Neural cell (in vitro differentiated cells): ENCODE measurements around the gene TRAF3. TPM values are rescaled to one million over a fixed set of nuclear protein-coding genes. Genes with fewer than 3 reads are reported as not detected.

ENCODE experiments used
- H2AFZ ChIP-seq: fragments of 200-600, 300-800 bp; sonication (generic), shearing (Covaris generic); 2 replicates; pipeline ENCODE4 v1.6.0; 2014; ENCODE audit warnings: low read depth, mild to moderate bottlenecking, antibody characterized with exemption, low read length, moderate library complexity
- H3F3A ChIP-seq: fragments of 200-600 bp; shearing (Covaris generic); 2 replicates; pipeline ENCODE4 v1.6.1; 2016; ENCODE audit warnings: mild to moderate bottlenecking, moderate library complexity, mixed read lengths, antibody characterized with exemption, low read length; ENCODE audit not compliant: insufficient read depth, poor library complexity, severe bottlenecking
- H3K27ac ChIP-seq: fragments of 200-600, 300-800 bp; sonication (generic), shearing (Covaris generic); 2 replicates; pipeline ENCODE4 v1.5.1; 2014; ENCODE audit warnings: mild to moderate bottlenecking, low read length, moderate library complexity
- H3K27me3 ChIP-seq: fragments of 300-800, 200-600 bp; sonication (generic), shearing (Covaris generic); 2 replicates; pipeline ENCODE4 v1.6.0; 2014; ENCODE audit warnings: mild to moderate bottlenecking, low read depth, low read length, moderate library complexity; ENCODE audit not compliant: insufficient read depth
- H3K36me3 ChIP-seq: fragments of 300-800, 200-600 bp; sonication (generic), shearing (Covaris generic); 2 replicates; pipeline ENCODE4 v1.5.1; 2014; ENCODE audit warnings: mild to moderate bottlenecking, antibody characterized with exemption, low read length, moderate library complexity; ENCODE audit not compliant: insufficient read depth
- H3K4me2 ChIP-seq: fragments of 300-800, 200-600 bp; sonication (generic), shearing (Covaris generic); 2 replicates; pipeline ENCODE4 v1.6.0; 2014; ENCODE audit warnings: mild to moderate bottlenecking, low read length
- H3K4me3 ChIP-seq: fragments of 300-800, 200-600 bp; sonication (generic), shearing (Covaris generic); 2 replicates; pipeline ENCODE4 v1.5.1; 2014; ENCODE audit warnings: mild to moderate bottlenecking, low read length, moderate library complexity
- H3K79me2 ChIP-seq: fragments of 200-600 bp; shearing (Covaris generic); replicated peaks from 2 replicates; pipeline ENCODE4 v1.6.0; 2014; ENCODE audit warnings: mild to moderate bottlenecking, low read length, moderate library complexity; ENCODE audit not compliant: insufficient read depth
- H3K9ac ChIP-seq: fragments of 300-800, 200-600 bp; sonication (generic), shearing (Covaris generic); 2 replicates; pipeline ENCODE4 v1.6.1; 2016; ENCODE audit warnings: mild to moderate bottlenecking, low read length, mixed read lengths
- H3K9me2 ChIP-seq: fragments of 200-600 bp; shearing (Covaris generic); 2 replicates; pipeline ENCODE4 v1.6.1; 2016; ENCODE audit warnings: mild to moderate bottlenecking, low read length, mixed read lengths; ENCODE audit not compliant: insufficient read depth
- H3K9me3 ChIP-seq: fragments of 200-600, 300-800 bp; sonication (generic), shearing (Covaris generic); 2 replicates; pipeline ENCODE4 v1.6.1; 2016; ENCODE audit warnings: mild to moderate bottlenecking, mixed run types, low read length, moderate library complexity, mixed read lengths
- H4K20me1 ChIP-seq: fragments of 200-600 bp; shearing (Covaris generic); 2 replicates; pipeline ENCODE4 v1.6.1; 2016; ENCODE audit warnings: mild to moderate bottlenecking, mixed run types; ENCODE audit not compliant: insufficient read depth
- EP300 ChIP-seq: fragments of 450-650 bp; conservative IDR thresholded peaks from 2 replicates; pipeline ENCODE4 v1.6.1; 2014; ENCODE audit warnings: antibody characterized with exemption, mild to moderate bottlenecking, moderate library complexity; ENCODE audit not compliant: poor library complexity, severe bottlenecking
- EZH2 ChIP-seq: fragments of 200-600, 300-800 bp; shearing (Covaris generic), sonication (generic); IDR thresholded peaks from 2 replicates; pipeline ENCODE4 v1.6.1; 2014; ENCODE audit warnings: antibody characterized with exemption, low read length, borderline replicate concordance, mild to moderate bottlenecking; ENCODE audit not compliant: insufficient read depth, poor library complexity, severe bottlenecking
- MXI1 ChIP-seq: fragments of 450-650 bp; conservative IDR thresholded peaks from 2 replicates; pipeline ENCODE4 v1.6.1; 2014; ENCODE audit warnings: antibody characterized with exemption, mild to moderate bottlenecking; ENCODE audit not compliant: poor library complexity, severe bottlenecking
- POLR2AphosphoS5 ChIP-seq: IDR thresholded peaks from 2 replicates; pipeline ENCODE4 v1.6.1; 2012
- RAD21 ChIP-seq: fragments of 450-650 bp; conservative IDR thresholded peaks from 2 replicates; pipeline ENCODE4 v1.6.1; 2014; ENCODE audit warnings: antibody characterized with exemption, mild to moderate bottlenecking, moderate library complexity
- SMC3 ChIP-seq: fragments of 450-650 bp; conservative IDR thresholded peaks from 2 replicates; pipeline ENCODE4 v1.6.1; 2014; ENCODE audit warnings: antibody characterized with exemption, mild to moderate bottlenecking, moderate library complexity; ENCODE audit not compliant: poor library complexity
- TAF1 ChIP-seq: IDR thresholded peaks from 2 replicates; pipeline ENCODE4 v1.6.1; 2012; ENCODE audit warnings: low read depth
- polyA plus RNA-seq: library from polyadenylated mRNA; depleted of rRNA; stranded (reverse); fragments of >200 nt; gene quantifications from 2 replicates; pipeline ENCODE4 v1.2.3, GENCODE V29; 2014
- TF ChIP-seq, protein P1 (sequence below): IDR thresholded peaks from 2 replicates; pipeline ENCODE4 v1.6.1; 2012; ENCODE audit warnings: borderline replicate concordance
- TF ChIP-seq, protein P2 (sequence below): fragments of 450-650 bp; IDR thresholded peaks from 2 replicates; pipeline ENCODE4 v1.5.1; 2014; ENCODE audit warnings: antibody characterized with exemption, mild to moderate bottlenecking, moderate library complexity; ENCODE audit not compliant: poor library complexity, severe bottlenecking

TRAF3 gene
- polyA plus RNA-seq, 1 donor from 2014 or later = 13.3 TPM

DNA sequence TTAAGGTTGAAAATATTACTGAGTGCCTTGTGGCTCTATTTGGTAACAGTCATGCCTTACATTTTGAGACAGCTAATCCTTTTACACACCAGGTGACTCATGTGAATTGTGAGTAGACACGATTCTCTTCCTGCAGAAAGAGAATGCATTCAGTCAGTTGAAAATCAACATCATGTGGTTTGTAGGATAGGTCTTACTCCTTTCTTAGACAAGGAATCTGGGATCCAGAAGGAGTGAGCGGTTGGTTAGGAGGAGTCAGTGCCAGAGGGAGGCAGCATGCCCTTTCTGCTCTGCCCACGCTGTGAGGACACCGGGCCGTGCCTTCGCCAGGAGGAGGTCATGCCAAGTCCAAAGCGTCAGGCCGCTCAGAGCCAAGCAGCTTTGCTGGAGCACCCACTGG is 47.6 kb downstream of the TRAF3 start:
- Histone ChIP-seq H2AFZ (no peak overlapping the region), H3K9me2 (no peaks in the 10 kb centered on the region)

DNA sequence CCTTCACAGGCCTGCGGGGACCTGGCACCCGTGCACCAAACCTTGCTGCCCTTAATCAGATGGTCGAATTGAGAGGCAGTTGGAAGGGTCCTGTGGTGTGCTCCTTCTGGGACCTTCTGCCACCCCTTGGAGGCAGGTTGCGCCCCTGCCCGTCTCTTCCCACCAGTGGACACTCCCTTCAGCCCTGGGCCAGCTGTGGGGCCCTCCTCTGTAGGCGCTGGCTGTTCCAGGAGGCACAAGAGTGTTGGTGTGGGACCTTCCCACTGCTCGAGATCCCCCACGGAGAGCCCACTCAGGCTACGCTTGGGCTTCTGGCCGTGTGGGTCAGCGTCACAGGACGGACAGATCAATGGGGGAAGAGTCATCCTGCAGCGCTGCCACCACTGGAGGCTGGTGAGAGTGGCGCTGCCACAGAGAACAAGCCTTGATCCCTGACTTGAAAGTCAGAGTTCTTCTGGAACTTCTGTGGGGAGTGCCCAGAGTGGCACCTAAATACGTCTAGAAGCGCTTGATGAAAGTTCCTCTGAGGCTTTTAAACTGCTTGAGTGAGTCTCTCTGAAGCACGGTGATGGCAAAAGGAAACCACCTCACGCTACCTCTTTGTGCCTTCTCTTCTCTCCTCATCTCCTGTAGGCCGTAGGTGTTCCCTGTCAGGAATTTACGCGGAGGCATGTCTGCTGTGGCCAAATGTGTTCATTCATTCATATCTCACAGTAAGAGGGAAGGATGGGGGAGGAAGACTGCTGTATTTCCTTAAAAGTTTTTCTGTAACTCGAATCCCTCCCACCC is 48.3 kb downstream of the TRAF3 start:
- TF ChIP-seq RAD21 (no peak), EP300 (no peak)

More for the DNA sequence above, 47.6 kb downstream of the TRAF3 start:
- no peak overlapping the region for H3K27ac ChIP-seq
- H4K20me1 ChIP-seq = no peaks in the 10 kb centered on the region
- no peak overlapping the region for H3K9ac ChIP-seq
- no peaks in the 10 kb centered on the region for H3F3A ChIP-seq
- no peaks in the 10 kb centered on the region for H3K9me3 ChIP-seq
- no peaks in the 10 kb centered on the region for H3K27me3 ChIP-seq
- H3K36me3 ChIP-seq = no peaks in the 10 kb centered on the region
- TF ChIP-seq, protein P1, sequence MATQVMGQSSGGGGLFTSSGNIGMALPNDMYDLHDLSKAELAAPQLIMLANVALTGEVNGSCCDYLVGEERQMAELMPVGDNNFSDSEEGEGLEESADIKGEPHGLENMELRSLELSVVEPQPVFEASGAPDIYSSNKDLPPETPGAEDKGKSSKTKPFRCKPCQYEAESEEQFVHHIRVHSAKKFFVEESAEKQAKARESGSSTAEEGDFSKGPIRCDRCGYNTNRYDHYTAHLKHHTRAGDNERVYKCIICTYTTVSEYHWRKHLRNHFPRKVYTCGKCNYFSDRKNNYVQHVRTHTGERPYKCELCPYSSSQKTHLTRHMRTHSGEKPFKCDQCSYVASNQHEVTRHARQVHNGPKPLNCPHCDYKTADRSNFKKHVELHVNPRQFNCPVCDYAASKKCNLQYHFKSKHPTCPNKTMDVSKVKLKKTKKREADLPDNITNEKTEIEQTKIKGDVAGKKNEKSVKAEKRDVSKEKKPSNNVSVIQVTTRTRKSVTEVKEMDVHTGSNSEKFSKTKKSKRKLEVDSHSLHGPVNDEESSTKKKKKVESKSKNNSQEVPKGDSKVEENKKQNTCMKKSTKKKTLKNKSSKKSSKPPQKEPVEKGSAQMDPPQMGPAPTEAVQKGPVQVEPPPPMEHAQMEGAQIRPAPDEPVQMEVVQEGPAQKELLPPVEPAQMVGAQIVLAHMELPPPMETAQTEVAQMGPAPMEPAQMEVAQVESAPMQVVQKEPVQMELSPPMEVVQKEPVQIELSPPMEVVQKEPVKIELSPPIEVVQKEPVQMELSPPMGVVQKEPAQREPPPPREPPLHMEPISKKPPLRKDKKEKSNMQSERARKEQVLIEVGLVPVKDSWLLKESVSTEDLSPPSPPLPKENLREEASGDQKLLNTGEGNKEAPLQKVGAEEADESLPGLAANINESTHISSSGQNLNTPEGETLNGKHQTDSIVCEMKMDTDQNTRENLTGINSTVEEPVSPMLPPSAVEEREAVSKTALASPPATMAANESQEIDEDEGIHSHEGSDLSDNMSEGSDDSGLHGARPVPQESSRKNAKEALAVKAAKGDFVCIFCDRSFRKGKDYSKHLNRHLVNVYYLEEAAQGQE = no peak
- TF ChIP-seq, protein P2, sequence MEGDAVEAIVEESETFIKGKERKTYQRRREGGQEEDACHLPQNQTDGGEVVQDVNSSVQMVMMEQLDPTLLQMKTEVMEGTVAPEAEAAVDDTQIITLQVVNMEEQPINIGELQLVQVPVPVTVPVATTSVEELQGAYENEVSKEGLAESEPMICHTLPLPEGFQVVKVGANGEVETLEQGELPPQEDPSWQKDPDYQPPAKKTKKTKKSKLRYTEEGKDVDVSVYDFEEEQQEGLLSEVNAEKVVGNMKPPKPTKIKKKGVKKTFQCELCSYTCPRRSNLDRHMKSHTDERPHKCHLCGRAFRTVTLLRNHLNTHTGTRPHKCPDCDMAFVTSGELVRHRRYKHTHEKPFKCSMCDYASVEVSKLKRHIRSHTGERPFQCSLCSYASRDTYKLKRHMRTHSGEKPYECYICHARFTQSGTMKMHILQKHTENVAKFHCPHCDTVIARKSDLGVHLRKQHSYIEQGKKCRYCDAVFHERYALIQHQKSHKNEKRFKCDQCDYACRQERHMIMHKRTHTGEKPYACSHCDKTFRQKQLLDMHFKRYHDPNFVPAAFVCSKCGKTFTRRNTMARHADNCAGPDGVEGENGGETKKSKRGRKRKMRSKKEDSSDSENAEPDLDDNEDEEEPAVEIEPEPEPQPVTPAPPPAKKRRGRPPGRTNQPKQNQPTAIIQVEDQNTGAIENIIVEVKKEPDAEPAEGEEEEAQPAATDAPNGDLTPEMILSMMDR = no peak
- TF ChIP-seq SMC3 (no peak), MXI1 (no peak), TAF1 (no peak), EZH2 (no peak), POLR2AphosphoS5 (no peak), EP300 (no peak), RAD21 (no peak)
- no peaks in the 10 kb centered on the region for H3K79me2 ChIP-seq
- no peak overlapping the region for H3K4me3 ChIP-seq
- H3K4me2 ChIP-seq = no peak overlapping the region

More for the DNA sequence above, 48.3 kb downstream of the TRAF3 start:
- H2AFZ ChIP-seq = no peak overlapping the region
- no peaks in the 10 kb centered on the region for H3K9me2 ChIP-seq
- no peak overlapping the region for H3K9ac ChIP-seq
- no peaks in the 10 kb centered on the region for H3K27me3 ChIP-seq
- no peaks in the 10 kb centered on the region for H3K36me3 ChIP-seq
- H3K9me3 ChIP-seq = no peaks in the 10 kb centered on the region
- no peaks in the 10 kb centered on the region for H4K20me1 ChIP-seq
- H3K27ac ChIP-seq = no peak overlapping the region
- no peak overlapping the region for H3K4me2 ChIP-seq
- no peak overlapping the region for H3K4me3 ChIP-seq
- H3K79me2 ChIP-seq = no peaks in the 10 kb centered on the region
- H3F3A ChIP-seq = no peaks in the 10 kb centered on the region
